Measurements from ENCODE around the gene DLGAP1. TPM values are rescaled to one million over a fixed set of nuclear protein-coding genes. Genes with fewer than 3 reads are reported as not detected.
A peak's percentile ranks its signal among the peaks of the same experiment; 100 is the strongest.

The DLGAP1 gene
- total and polyA plus RNA-seq, 10 of the 15 experiments (the other 5 are each of a cell fraction or from before 2014, with no cell fraction given), result 0.23 to 27.6 (median 1.9) TPM

- TF ChIP-seq NKRF (conservative IDR thresholded peaks at IDR 0.05) (peak; percentile 53), BHLHE40 (IDR thresholded peaks at IDR 0.05; ENCODE audit: borderline replicate concordance in 1 of 2, low read depth in 2 of 2, low read length in 1 of 2) (peak; percentile 36 to 77; a peak in 3 of 4 replicates), TCF3 (IDR thresholded peaks at IDR 0.05; ENCODE audit: borderline replicate concordance, insufficient read depth, low read depth, low read length) (0 out of 2 replicates have a peak, but pooled peaks have one; percentile 14), BACH1 (IDR thresholded peaks at IDR 0.05; ENCODE audit: borderline replicate concordance) (0 out of 2 replicates have a peak, but pooled peaks have one; percentile 10), PRDM15 (CRISPR knock-in tag; IDR thresholded peaks at IDR 0.05) (no peak), ZNF207 (IDR thresholded peaks at IDR 0.05; ENCODE audit: borderline replicate concordance) (peak; percentile 54; the same call in 1 of the 2 replicates), SUZ12 (IDR thresholded peaks at IDR 0.05; ENCODE audit: unreplicated experiment) (peak; percentile 9), CREB1 (IDR thresholded peaks at IDR 0.05; ENCODE audit: low read depth) (no peak), MTA2 (IDR thresholded peaks at IDR 0.05; ENCODE audit: low read depth) (no peak), CREM (IDR thresholded peaks at IDR 0.05; ENCODE audit: low read depth) (0 out of 2 replicates have a peak, but pooled peaks have one; percentile 25), DPF2 (IDR thresholded peaks at IDR 0.05) (no peak), RFX5 (IDR thresholded peaks at IDR 0.05; ENCODE audit: low read depth, low read length) (no peak), MLLT1 (IDR thresholded peaks at IDR 0.05) (peak; percentile 70), NBN (IDR thresholded peaks at IDR 0.05) (peak; percentile 17; the same call in 1 of the 2 replicates)
These were observed 1004.9 kb downstream of the DLGAP1 start, which contains the start of gene TGIF1 (continued) for GRCh38 chr18:3450012-3450798.
